Measurements from ENCODE around the gene ANKS1B.

The ANKS1B gene

GRCh38 chr12:99026332-99027054 is 958.2 kb downstream of the ANKS1B start:
- no peak for DNase-seq (ENCODE audit: low spot score)
- FAIRE-seq = no peak

GRCh38 chr12:99024870-99025269 is 959.9 kb downstream of the ANKS1B start:
- no peak for DNase-seq (ENCODE audit: low spot score)
- FAIRE-seq = no peak

- FAIRE-seq = no peak
- no peak for DNase-seq (ENCODE audit: low spot score)
These were observed 960.5 kb downstream of the ANKS1B start for GRCh38 chr12:99024191-99024590.

- FAIRE-seq (no peak), DNase-seq (ENCODE audit: low spot score) (no peak)
These were observed 963.9 kb downstream of the ANKS1B start for GRCh38 chr12:99020871-99021270.

GRCh38 chr12:99019798-99020197 is 964.9 kb downstream of the ANKS1B start:
- FAIRE-seq (no peak), DNase-seq (ENCODE audit: low spot score) (no peak)

- FAIRE-seq = no peak
- no peak for DNase-seq (ENCODE audit: low spot score)
These were observed 966.8 kb downstream of the ANKS1B start for GRCh38 chr12:99017971-99018370.

- FAIRE-seq (no peak), DNase-seq (ENCODE audit: low spot score) (no peak)
These were observed 975.0 kb downstream of the ANKS1B start for GRCh38 chr12:99009654-99010296.

GRCh38 chr12:99005601-99006000 is 979.1 kb downstream of the ANKS1B start:
- DNase-seq (ENCODE audit: low spot score) (no peak), FAIRE-seq (no peak)

- DNase-seq (ENCODE audit: low spot score) = no peak
- no peak for FAIRE-seq
These were observed 979.8 kb downstream of the ANKS1B start for GRCh38 chr12:99004799-99005466.

DNA sequence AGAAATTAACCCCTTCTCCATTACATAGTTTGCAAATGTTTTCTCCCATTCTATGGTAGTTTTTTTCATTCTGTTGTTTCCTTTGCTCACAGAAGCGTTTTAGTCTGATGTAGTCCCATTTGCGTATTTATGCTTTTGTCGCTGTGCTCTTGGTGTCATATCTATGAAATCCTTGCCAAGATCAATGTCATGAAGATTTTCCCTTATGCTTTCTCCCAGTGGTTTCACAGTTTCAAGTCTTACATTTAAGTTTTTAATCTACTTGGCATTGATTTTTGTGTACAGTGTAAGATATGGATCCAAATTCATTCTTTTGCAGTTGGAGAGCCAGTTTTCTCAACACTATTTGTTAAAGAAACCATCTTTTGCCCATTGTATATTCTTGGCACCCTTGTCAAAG is 982.0 kb downstream of the ANKS1B start:
- FAIRE-seq (no peak), DNase-seq (ENCODE audit: low spot score) (no peak)

- no peak for FAIRE-seq
- DNase-seq (ENCODE audit: low spot score) = no peak
These were observed 982.6 kb downstream of the ANKS1B start for GRCh38 chr12:99002156-99002555.

DNA sequence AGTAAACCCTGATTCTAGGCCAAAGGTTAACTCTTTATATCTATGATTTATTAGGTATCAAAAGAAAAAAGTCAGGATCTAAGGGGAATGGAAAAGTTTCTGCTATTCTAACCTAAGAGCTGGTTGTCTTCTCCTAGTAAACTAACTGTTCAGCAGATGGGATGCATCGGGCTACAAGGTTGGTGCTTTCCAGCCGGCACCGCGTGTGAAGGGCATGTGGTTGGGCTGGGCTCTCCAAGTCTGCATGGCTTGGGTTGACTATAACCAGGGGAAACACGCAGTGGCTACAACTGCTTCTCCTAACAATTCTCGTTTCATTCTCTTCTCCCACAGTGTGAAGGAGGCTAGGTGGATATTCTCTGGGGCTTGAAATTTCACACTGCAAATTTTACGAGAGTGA is 985.2 kb downstream of the ANKS1B start:
- no peak for FAIRE-seq
- no peak for DNase-seq (ENCODE audit: low spot score)

DNA sequence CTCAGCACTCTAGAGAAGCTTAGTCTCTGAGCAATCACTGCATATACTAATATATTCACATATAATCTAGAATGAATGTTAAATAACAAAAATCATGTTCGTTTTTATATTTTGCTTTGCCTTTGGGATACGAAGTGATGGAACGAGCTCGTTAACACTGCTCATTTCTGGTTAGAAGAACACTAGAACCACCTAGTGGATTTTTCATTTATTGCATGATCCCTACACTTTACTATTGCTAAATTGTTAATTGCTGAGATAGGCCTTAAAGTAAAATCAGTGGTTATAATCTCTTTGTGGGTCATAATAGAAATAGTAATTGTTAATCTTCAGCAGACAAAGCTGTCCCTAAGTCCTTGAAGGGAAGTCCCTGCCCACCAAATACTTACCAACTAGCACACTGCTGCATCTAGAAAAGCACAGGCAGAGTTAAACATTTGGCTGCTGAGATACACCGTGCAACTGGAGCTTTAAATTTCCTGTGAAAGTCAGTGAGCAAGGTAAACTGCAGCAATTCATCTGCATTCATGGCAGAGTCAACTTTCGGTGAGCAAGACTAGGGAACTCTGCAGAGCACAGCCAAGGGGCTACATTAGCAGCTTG is 985.9 kb downstream of the ANKS1B start:
- DNase-seq (ENCODE audit: low spot score) (peak; percentile 25), FAIRE-seq (no peak)

GRCh38 chr12:98997899-98998298 is 986.8 kb downstream of the ANKS1B start:
- FAIRE-seq (no peak), DNase-seq (ENCODE audit: low spot score) (no peak)

- DNase-seq (ENCODE audit: low spot score) (no peak), FAIRE-seq (no peak)
These were observed 994.1 kb downstream of the ANKS1B start for GRCh38 chr12:98990648-98991047.

DNA sequence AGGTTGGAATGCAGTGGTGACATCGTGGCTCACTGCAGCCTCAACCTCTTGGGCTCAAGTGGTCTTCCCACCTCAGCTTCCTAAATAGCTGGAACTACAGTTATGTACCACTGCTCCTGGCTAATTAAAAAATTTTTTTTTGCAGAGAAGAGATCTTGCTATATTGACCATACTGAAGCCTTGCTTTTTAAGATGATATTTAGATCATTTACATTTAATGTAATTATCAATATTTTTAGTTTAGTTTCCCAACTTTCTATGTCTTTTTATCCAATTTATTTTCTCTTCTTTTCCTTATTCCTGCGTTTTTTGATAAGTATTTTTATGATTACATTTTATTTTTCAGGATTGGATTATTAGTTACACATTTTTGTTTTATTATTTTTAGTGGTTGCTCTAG is 999.6 kb downstream of the ANKS1B start:
- FAIRE-seq (no peak), DNase-seq (ENCODE audit: low spot score) (no peak)

GRCh38 chr12:98983647-98984046 is 1001.1 kb downstream of the ANKS1B start:
- DNase-seq (ENCODE audit: low spot score) (no peak), FAIRE-seq (no peak)

GRCh38 chr12:98980508-98980907 is 1004.2 kb downstream of the ANKS1B start:
- FAIRE-seq = no peak

DNA sequence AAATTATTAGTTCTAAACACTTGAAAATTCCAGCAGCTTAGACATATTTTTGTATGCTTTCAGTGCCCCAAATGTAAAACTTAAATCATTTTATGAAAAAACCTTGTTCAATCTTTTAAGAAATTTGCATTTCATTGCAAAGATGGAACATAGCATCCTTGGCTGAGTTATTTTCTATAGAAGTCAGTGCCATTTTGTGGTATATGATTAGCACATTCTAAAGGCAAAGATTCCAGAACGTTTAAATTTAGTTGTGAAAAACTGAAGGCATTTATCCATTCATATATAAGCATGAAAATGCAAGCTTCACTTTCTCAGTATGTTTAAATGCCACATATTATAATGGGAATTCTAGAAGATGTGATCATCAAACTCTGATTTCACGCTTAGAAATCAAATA is 1007.5 kb downstream of the ANKS1B start:
- DNase-seq (ENCODE audit: low spot score) (no peak), FAIRE-seq (no peak)

More at GRCh38 chr12:98980508-98980907, 1004.2 kb downstream of the ANKS1B start:
- no peak for DNase-seq (ENCODE audit: low spot score)

DNA sequence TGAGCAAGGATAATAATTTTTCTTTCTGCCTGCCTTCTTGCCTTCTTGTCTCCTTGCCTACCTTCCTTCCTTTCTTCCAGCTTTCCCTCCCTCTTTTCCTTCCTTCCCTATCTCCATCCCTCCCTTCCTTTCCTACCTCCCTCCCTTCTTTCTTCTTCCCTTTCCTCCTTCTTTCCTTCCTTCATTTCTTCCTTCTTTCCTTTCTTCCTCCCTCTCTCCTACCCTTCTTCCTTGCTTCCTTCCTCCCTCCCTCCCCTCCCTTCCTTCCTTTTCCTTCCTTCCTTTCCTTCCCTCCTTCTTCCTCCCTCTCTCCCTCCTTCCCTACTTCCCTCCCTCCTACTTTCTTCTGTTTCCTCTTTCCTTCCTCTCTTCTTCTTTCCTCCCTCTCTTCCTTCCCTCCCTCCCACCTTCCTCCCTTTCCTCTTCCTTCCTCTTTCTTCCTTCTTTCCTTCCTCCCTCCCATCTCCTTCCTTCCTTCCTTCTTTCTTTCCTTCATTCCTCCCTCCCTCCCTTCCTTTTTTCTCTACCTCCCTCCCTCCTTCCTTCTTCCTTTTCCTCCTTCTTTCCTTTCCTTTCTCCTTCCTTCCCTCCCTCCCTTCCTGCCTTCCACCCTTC is 1009.9 kb downstream of the ANKS1B start:
- DNase-seq (ENCODE audit: low spot score) (no peak), FAIRE-seq (no peak)

DNA sequence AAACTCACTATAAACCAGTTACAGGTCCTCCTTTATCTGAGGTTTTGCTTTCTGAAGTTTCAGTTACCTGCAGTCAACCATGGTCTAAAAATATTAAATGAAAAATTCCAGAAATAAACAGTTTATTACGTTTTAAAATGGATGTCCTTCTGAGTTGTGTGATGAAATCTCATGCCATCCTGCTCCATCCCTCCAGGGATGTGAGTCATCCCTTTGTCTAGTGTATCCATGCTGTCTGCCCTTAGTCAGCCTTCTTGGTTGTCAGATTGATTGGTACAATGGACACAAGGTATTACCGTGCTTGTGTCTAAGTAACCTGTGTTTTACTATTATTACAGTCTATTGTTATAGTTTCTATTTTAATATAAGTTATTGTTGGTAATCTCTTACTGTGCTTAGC is 1011.3 kb downstream of the ANKS1B start:
- DNase-seq (ENCODE audit: low spot score) (peak; percentile 4), FAIRE-seq (no peak)

DNA sequence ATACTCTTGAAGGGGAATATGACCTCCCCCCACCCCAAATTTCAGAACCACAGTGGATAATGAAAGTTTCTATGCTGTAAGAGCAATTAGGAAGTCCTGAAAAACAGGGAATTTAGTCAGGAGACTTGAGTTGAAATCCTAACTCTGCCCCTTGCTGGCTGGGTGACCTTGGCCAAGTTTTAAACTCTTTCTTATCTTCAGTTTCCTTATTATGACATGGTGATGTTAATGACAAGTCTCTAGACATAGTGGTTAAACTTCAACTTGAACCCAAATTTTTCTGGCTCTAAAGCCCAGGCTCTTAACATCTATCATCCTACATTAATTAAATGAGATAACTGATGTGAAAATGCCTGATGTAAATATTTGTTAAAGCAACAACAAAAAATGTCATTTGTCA is 1013.8 kb downstream of the ANKS1B start:
- DNase-seq (ENCODE audit: low spot score) (no peak), FAIRE-seq (no peak)

All from urothelium cell line (cell line).